Cerebellar cortex (tissue), 1 donor: ENCODE measurements around the gene ERBB2.

Experiments used
- DNase-seq: peaks from one replicate; pipeline ENCODE4 v3.0.0-alpha.2; 2015; ENCODE audit warnings: low spot score

The ERBB2 gene

DNA sequence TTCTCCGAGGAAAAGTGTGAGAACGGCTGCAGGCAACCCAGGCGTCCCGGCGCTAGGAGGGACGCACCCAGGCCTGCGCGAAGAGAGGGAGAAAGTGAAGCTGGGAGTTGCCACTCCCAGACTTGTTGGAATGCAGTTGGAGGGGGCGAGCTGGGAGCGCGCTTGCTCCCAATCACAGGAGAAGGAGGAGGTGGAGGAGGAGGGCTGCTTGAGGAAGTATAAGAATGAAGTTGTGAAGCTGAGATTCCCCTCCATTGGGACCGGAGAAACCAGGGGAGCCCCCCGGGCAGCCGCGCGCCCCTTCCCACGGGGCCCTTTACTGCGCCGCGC, at the start of gene ERBB2:
Gene ERBB2 (plus strand): TSS at position 247 of the 330 bp plus-strand sequence. CDS start 175 bp downstream, outside the sequence.
- DNase-seq = peak; percentile 62

DNA sequence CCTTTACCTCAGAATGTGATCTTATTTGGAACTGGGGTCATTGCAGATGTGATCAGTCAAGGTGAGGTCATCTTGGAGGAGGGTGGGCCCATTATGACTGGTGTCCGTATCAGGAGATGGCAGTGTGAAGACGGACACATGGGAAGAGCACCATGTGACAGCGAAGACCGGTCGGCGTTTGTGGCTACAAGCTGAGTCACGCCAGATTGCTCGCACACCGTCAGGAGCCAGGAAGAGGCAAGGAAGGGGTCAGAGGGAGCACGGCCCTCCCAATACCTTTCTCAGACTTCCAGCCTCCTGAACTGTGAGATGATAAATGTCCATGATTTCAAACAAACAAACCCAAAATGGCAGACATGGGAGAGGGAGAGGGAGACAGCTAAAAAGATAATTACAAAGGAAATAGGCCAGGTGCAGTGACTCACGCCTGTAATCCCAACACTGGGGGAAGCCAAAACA, 49.7 kb upstream of the ERBB2 start:
- no peak for DNase-seq

DNA sequence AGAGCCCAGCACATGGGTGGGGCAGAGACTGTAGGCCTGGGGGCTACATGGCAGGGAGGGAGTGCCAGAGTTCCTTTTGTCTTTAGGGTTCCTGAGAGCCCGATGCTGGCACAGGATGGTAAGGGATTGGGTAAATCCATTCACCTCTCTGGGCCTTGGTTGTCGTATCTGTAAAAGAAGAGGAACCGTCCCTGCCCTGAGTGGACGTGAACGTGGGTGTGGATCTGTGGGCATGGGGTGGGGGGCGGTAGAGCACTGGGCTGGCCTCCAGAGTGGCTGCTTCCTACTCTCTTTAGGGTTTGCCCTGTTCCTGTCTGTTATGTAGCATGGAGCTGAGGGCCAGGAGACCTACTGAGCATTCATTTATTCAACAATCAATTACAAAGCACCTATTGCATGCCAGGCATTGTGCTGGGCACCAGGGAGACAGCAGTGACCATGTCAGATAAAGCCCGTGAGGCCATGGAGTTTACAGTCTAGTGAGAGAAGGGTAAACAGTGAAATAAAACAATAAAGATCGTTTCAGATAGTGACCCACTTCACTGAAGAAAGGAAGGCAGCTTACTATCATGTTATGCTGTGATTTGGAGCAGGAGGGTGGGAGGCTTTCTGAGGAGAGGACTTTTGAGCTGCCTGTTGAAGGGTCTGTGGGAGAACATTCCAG, 47.8 kb upstream of the ERBB2 start:
- DNase-seq = no peak

DNA sequence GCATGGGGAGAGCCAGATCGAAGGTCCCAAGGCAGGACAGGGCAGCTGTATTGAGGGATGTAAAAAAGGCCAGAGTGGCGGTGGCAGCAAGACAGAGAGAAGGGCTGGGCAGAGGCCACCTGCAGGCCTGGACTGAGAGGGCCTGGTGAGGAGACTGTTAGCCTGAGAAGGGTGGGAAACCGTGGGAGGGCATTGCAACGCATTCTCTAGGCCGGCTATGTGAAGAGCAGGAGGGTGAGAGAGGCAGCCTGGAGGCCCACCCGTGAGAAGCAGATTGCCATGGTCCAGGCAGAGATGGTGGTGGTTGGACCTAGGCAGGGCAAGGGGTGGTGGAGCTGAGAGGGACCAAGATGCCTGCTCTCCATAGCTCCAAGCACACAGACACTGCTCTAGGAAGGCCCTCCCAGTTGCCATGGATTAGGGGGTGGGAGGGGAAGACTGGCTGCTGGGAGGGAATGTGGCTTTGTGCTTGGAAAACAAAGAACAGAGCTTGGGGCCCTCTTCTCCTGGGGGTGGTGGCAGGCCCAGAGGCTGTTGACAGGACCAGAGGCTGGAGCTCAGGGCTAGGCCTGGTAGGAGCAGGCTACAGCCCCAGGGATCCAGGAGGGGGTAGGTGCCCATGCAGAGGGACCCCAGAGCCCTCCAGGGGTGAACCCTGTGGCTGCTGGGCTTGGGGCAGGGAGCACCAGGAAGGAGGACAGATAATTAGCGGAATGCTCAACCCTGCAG, 47.1 kb upstream of the ERBB2 start:
- DNase-seq = peak; percentile 48

DNA sequence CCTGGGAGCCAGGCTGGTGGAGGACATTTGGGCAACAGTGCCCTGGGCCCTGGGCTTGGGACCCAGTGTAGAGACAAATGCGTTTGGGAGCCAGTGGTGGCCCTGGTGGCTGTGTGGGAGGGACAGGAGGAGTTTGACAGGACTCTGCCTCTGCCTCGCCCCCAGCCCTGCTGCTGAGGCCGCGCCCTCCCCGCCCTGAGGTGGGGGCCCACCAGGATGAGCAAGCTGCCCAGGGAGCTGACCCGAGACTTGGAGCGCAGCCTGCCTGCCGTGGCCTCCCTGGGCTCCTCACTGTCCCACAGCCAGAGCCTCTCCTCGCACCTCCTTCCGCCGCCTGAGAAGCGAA, 46.6 kb upstream of the ERBB2 start:
- no peak for DNase-seq

DNA sequence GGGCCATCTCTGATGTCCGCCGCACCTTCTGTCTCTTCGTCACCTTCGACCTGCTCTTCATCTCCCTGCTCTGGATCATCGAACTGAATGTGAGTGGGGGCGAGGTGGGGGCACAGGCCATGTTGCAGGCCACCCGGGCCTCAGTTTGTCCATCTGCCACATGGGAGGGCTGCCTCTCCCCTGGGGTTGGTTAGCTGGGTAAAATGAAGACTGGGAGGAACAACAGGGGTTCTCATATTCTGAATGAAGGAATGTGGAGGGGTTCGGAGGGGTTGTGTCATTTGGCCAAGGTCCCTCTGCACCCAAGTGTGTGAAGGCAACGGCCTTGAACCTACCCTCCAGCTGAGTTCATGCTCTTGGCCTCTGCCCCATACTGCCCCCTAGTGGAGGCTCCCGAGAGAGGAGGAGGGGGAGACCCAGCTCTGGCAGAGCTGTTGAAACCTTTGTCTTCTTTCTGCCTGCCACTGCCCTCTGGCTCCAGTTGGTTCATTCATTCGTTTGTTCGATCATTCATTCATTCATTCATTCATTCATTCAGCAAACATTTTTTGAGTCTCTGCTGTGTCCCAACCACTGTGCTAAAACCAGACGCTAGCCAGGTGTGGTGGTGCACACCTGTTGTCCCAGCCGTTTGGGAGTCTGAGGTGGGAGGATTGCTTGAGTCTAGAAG, 46.1 kb upstream of the ERBB2 start:
- peak; percentile 50 for DNase-seq

DNA sequence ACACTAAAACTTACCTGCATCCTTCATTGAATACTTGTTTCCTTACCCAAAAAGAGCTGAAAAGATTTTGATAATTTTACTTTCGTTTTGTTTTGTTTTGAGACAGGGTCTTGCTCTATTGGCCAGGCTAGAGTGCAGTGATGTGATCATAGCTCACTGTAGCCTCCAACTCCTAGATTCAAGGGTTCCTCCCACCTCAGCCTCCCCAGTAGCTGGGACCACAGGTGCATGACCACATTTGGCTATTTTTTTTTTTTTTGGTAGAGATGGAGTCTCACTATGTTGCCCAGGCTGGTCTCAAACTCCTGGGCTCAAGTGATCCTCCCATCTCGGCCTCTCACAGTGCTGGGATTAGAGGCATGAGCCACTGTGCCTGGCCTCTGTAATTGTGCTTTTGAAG, 44.8 kb upstream of the ERBB2 start:
- DNase-seq = no peak

DNA sequence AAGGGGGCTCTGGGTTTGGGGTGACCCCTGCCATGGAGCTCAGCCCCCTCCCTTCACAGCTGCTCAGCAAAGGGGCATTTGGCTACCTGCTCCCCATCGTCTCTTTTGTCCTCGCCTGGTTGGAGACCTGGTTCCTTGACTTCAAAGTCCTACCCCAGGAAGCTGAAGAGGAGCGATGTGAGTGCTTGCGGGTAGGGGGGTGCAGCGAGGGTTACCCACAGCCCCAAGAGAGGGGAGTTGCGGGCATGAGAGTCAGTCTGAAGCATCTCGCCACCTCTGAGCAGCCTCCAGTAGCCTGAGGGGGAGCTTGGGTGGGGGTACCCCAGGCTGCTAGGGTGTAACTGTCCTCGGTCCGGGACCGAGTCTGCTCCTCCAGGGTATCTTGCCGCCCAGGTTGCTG, 41.5 kb upstream of the ERBB2 start:
- DNase-seq = no peak

DNA sequence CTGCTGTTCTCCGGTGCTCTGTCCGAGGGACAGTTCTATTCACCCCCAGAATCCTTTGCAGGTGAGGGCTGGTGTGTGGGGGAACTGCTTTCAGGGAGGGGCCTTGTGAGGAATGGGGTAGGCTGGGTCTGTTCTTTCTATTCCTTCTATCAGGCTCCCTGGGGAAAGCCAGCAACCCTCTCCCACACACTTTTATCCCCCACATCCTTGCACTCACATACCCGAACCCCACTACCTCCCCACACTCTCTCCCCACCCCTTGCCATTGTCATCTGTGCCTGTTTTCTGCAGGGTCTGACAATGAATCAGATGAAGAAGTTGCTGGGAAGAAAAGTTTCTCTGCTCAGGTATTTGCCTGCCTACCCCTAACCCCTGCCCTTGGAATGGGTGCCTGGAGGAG, 41.1 kb upstream of the ERBB2 start:
- no peak for DNase-seq

DNA sequence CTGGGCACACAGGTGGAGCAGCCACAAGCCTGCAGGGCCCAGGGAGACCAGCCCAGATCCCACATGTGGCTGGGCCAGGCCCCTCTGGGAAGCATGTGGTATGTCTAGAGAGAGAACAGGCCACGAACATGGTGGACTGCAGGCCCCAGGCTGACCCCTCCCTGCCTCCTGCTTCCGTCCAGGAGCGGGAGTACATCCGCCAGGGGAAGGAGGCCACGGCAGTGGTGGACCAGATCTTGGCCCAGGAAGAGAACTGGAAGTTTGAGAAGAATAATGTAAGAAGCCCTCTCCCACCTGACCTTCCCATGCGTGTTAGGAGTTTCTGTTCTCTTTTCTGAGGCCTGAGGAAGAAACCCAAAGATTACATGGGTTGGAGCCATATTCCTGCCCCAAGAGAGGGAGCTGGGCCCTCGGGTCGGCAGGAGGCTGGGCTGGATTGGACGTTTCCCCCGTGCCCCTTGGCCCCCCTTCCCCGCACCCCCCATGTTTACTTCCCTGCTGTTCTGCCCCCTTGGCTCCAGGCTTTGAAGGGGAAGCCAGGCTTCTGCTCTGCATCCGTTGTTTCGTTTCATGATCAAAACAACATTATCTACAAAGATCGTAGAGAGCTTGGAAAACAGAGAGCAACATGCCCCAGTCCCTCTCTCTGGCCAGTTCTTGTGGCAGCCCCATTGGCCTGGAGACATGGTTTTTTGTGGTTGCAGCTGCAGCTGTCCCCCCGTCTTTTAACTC, 40.4 kb upstream of the ERBB2 start:
- DNase-seq = no peak

DNA sequence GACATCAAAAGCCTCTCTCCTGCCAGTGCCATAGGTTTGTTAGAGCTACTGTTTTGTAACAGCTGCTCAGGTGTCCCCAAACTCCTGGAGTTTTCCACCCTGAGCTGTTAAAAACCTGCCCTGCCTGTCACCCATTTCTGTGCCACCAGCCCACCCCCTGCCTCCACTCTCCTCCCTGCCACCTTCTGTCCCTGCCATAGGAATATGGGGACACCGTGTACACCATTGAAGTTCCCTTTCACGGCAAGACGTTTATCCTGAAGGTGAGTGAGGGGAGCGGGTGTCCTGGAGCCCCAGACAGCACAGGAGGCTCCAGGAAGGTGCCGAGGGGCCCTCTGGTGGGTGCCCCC, 39.9 kb upstream of the ERBB2 start:
- DNase-seq = no peak

DNA sequence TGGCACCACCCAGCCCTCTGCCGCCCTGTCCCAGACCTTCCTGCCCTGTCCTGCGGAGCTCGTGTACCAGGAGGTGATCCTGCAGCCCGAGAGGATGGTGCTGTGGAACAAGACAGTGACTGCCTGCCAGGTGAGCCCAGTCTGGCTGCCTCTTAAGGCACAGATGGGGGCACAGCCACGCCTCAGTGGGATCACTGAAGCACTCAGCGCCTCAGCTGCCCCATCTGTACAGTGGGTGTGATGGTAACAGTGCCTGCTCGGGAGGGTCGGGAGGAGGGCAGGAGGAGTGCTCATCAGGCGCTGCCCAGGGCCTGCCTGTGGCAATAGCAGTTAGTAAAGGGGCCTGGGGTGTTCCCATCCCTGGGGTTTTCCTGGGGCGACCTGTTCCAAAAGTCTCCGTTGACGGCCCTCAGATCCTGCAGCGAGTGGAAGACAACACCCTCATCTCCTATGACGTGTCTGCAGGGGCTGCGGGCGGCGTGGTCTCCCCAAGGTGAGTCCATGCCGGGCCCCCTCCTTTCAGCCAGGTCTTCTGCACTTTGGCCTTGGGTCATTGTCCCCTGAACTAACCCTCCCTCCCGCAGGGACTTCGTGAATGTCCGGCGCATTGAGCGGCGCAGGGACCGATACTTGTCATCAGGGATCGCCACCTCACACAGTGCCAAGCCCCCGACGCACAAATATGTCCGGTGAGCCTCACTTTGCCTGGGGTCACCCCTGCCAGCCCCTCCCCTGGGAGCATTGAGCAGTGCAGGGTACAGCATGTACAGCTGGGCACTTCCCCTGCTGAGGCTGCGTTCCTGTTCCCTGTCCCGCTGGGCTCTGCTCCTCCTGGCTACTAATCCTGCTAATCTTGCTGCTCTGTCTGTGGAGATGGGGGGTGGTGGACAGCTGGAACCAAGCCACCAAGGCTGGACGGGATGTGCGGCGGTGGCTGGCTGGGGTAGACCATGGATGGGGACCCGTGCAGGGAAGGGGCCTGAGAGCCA, 39.2 kb upstream of the ERBB2 start:
- DNase-seq = no peak

DNA sequence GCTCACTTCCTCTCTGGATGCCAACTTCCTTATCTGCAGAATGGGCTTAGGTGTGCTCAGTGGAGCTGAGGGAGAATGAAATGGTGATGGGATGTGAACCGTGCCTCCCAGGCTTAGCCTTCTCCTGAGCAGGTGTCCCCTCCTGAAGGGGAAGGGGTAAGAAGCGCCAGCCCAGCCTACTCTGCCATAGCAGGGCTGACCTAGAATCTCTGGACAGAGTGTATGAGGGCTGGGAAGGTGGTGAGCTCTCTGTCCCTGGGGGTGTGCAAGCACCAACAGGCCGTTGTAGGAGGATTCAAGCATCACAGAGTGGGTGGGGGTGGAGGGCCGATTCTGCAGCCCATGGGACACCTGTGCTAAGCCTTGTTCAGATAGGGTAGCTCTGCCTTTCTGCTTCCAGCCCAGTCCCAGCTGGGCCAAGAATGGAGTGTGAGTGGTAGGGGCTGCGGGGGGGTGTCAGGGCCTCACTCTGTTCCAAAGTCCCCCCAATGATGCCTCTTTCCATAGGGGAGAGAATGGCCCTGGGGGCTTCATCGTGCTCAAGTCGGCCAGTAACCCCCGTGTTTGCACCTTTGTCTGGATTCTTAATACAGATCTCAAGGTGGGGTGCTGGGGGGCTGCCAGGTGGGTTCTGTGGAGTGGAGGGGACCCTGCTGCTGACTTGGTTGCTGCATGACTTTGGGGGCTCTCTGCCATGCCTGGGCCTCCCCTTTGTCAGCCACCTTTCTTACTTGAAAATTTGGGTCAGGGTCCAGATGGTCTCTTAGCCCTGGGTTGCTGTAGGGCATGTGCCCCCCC, 37.9 kb upstream of the ERBB2 start:
- no peak for DNase-seq

DNA sequence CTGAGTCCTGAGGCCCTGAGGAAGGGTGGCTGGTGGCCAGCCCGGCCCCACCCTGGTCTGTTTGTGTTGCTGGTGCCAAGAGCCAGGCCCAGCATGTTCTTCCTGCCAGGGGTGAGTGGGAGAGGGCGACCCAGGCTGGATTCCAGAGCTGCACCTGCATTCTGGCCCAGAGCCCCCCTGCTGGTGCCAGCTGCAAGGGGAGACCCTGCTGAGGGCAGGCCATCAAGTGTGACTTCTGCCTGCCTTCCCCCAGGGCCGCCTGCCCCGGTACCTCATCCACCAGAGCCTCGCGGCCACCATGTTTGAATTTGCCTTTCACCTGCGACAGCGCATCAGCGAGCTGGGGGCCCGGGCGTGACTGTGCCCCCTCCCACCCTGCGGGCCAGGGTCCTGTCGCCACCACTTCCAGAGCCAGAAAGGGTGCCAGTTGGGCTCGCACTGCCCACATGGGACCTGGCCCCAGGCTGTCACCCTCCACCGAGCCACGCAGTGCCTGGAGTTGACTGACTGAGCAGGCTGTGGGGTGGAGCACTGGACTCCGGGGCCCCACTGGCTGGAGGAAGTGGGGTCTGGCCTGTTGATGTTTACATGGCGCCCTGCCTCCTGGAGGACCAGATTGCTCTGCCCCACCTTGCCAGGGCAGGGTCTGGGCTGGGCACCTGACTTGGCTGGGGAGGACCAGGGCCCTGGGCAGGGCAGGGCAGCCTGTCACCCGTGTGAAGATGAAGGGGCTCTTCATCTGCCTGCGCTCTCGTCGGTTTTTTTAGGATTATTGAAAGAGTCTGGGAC, 37.1 kb upstream of the ERBB2 start:
- DNase-seq = no peak

DNA sequence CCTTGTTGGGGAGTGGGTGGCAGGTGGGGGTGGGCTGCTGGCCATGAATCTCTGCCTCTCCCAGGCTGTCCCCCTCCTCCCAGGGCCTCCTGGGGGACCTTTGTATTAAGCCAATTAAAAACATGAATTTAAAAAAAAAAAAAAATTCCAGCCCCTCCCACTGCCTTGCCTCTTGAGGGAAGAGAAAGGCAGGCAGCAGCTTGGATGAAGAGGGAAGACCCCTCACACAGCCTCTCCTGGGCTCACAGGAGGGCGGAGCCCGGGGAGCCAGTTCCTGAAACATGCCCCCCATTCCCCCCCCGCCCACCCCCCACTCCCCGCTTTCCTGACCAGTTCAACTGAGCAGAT, 36.5 kb upstream of the ERBB2 start:
- DNase-seq = no peak

DNA sequence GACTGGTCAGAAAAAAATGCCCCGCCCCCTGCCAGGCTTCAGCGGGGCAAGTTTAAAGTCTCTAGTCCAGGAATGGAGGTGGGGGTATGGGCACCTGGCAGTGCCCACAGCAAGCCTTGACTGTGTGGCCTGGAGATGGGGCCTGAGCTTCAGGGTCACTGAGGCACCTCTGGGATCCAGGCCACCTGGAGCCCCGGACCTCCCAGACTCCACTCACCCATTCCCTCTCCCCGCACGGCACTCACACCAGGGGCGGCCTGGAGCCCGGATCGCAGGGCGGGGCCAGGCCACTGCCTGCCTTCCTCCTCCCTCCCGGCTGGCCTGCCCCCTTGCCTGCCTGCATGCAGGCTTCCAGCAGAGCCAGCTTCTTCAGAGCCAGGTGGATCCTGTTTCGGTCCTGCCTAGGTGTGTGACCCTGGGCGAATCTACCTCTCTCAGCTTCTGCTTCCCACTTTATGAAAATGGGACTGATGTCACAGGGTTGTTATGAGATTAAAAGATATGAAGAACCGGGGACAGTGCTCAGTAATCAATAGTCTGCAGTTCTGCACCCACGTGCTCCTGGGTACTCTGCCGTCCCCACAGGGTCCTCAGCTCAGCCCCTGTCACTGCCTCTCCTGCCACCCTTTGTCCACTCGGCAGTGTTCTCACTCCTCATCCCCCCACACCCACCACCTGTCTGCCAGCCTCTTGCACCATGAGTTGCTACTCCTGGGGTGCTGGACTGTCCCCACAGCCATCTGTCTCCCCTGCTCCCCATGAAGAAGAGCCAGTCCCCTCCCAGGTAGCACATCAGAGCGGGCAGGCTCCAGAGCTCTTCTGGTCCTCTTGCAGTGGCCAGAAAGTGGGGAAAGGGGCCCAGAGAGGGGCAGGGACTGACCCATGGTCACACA, 35.9 kb upstream of the ERBB2 start:
- no peak for DNase-seq

DNA sequence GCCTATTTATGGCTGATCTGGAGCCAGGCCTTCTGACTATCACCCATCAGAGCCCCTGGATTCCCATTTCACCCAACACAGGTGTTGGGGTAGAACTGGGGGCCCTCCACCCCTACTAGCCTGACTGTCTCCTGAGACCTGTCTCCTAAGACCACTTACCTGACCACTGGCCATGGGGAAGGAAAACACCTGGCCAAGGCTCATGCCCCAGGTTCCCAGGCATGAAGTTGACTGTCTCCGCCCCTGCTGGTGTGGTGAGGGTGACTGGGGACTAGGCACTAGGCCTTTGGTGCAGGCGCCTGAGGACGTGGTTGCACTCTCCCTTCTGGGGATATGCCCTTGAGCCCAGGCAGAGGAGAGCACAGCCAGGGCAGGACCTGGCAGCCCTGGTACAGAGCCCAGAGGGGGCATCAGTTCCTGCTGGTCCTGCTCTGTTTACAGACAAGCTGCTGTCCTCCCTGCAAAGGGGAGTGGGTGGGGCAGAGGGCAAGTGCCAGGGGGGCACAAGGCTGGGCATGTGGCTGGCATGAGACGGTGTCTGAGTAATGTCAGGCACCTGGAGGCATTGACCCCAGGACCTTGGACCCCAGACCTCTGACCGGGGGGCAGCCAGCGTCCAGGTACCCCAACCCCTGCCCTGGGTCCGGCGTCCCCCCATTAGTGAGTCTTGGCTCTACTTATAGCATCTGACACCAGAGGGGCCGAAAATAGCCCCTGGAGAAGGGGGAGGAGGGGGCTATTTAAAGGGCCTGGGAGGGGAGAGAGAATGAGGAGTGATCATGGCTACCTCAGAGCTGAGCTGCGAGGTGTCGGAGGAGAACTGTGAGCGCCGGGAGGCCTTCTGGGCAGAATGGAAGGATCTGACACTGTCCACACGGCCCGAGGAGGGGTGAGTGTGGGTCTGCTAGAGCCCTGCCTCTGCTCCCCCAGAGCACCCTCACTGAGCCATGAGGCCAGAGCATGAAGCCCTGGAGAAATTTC, 35.0 kb upstream of the ERBB2 start, which contains the start of gene TCAP:
Gene TCAP (plus strand): TSS at position 769 of the 981 bp plus-strand sequence. CDS start 11 bp downstream, at position 780.
- DNase-seq = no peak
